HG03575 (cell line): ENCODE results near the gene PDE2A.

Source experiments
- ATAC-seq: cut with Tn5 transposase; IDR thresholded peaks from one replicate; pipeline ENCODE4 v1.9.1; 2021; ENCODE audit not compliant: unreplicated experiment, insufficient number of reproducible peaks, low FRiP score; ENCODE audit errors: extremely low read depth

The PDE2A gene

GRCh38 chr11:72705442-72706365 is 31.5 kb upstream of the PDE2A start:
- no peak for ATAC-seq

- no peak for ATAC-seq
Observed at GRCh38 chr11:72704783-72705265, 30.6 kb upstream of the PDE2A start.

GRCh38 chr11:72704028-72704782 is 30.0 kb upstream of the PDE2A start:
- ATAC-seq = no peak

- no peak for ATAC-seq
Observed at GRCh38 chr11:72703267-72704008, 29.2 kb upstream of the PDE2A start.

GRCh38 chr11:72702577-72703241 is 28.5 kb upstream of the PDE2A start:
- no peak for ATAC-seq

GRCh38 chr11:72702096-72702495 is 27.9 kb upstream of the PDE2A start:
- no peak for ATAC-seq

GRCh38 chr11:72701466-72701865 is 27.2 kb upstream of the PDE2A start:
- no peak for ATAC-seq

- no peak for ATAC-seq
Observed at GRCh38 chr11:72700146-72700545, 25.9 kb upstream of the PDE2A start.

- ATAC-seq = no peak
Observed at GRCh38 chr11:72697814-72698213, 23.6 kb upstream of the PDE2A start.

GRCh38 chr11:72696866-72697700 is 22.9 kb upstream of the PDE2A start:
- ATAC-seq = no peak

GRCh38 chr11:72695354-72695753 is 21.1 kb upstream of the PDE2A start:
- no peak for ATAC-seq

GRCh38 chr11:72693271-72693968 is 19.2 kb upstream of the PDE2A start:
- no peak for ATAC-seq

GRCh38 chr11:72692498-72693237 is 18.4 kb upstream of the PDE2A start:
- ATAC-seq = no peak

GRCh38 chr11:72690166-72690565 is 15.9 kb upstream of the PDE2A start:
- no peak for ATAC-seq

GRCh38 chr11:72688929-72689328 is 14.7 kb upstream of the PDE2A start:
- ATAC-seq = no peak

GRCh38 chr11:72688486-72688885 is 14.3 kb upstream of the PDE2A start:
- no peak for ATAC-seq

- ATAC-seq = no peak
Observed at GRCh38 chr11:72687326-72687725, 13.1 kb upstream of the PDE2A start.
